HG03432 (cell line): ENCODE data around the gene SLC10A1.
A peak's percentile ranks its signal among the peaks of the same experiment; 100 is the strongest.
"Not testable (repeated sequence)": the region's sequence is repeated elsewhere in the genome, so short reads cannot be mapped to it uniquely, and the experiment has no call there.

Source experiments
- ATAC-seq: cut with Tn5 transposase; IDR thresholded peaks from one replicate; pipeline ENCODE4 v1.9.1; 2021; ENCODE audit warnings: mild to moderate bottlenecking, moderate library complexity; ENCODE audit not compliant: unreplicated experiment

Gene SLC10A1

DNA sequence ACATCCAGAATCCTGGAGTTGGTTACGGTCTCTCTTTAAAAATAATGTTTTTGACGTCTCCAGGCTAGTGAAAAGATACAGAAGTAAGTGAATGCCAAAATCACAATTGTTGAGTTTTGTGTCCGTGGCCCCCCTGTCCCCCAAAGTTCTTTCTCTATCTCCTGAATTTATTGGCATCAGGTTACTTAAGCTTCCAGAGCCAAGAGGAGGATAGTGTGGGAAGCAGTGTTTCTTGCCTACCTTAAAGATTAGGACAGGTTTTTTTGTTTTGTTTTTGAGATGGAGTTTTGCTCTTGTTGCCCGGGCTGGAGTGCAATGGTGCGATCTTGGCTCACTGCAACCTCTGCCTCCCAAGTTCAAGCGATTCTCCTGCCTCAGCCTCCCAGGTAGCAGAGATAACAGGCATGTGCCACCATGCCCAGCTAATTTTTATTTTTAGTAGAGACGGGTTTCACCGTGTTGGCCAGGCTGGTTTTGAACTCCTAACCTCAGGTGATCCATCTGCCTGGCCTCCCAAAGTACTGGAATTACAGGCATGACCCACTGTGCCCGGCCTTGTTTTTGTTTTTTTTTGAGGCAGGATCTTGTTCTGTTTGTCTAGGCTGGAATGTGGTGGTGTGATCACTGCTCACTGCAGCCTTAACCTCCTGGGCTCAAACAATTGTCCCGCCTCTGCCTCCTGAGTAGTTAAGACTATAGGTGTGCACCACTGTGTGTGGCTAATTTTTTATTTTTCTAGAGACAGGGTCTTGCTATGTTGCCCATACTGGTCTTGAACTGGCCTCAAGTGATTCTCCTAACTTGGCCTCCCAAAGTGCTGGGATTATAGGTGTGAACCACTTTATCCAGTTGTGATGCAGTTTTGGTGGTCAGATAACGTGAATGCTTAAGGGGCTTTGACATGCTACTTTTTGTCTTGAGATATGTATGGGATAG, 24.7 kb downstream of the SLC10A1 start:
- no peak for ATAC-seq

DNA sequence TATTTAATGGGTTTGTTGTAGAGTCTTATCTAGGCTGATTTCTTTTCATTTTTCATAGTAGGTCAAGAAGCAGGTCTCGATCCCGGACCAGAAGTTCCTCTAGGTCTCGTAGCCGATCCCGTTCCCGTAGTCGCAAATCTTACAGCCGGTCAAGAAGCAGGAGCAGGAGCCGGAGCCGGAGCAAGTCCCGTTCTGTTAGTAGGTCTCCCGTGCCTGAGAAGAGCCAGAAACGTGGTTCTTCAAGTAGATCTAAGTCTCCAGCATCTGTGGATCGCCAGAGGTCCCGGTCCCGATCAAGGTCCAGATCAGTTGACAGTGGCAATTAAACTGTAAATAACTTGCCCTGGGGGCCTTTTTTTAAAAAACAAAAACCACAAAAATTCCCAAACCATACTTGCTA, 25.9 kb downstream of the SLC10A1 start:
- no peak for ATAC-seq

DNA sequence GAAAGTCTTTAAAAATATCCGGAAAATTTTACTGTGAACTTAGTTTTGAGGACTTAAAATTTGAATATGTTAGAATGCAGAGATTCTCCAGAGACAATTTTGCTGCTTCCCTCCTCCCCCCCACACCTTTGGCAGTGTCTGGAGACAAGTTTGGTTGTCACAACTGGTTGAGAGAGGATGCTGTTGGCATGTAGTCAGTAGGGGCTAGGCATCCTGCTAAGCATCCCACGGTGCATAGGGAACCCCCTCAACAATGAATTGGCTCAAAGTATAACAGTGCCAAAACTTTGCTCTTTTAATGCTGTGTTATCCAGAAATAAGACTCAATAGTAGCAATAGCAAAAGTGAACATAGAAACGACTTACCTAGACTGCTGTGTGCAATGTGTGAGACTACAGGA, 26.5 kb downstream of the SLC10A1 start:
- no peak for ATAC-seq

DNA sequence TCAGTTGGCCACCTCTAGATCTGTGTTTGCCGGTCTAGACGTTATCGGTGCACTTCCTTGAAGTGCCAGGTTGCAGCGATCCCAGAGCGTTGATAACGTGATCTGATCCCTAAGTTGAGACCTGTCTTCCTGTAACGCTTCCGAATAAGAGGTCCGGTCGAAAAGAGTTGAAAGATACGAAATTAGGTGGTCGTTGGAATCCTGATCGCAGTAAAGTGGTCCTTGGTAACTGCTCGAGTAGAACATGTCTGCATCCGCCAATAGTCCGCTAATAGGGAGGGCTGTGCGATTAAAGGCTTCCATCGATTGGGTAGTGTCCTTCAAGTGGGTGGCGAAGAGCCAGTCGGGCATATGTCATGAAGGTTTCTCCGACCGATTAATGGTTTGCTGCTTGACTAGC, 27.4 kb downstream of the SLC10A1 start:
- ATAC-seq, result no peak

DNA sequence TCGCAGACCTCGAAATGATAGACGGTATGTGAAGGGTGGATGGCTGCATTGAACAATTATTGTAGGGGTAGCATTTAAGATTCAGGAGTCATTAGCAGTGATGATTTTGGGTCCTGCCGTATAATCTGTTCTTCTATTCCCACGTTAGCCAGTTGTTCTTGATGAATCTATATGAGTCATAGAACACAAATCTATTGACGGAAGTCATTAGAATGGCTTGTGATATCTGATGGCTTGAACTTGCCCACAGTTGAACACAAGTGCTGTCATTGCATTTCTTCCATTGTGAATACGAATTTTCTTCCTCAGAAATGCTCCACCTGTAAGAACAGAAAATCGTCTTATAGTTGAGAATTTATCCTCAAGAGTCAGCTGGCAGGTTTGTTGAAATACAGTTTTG, 28.2 kb downstream of the SLC10A1 start:
- no peak for ATAC-seq

DNA sequence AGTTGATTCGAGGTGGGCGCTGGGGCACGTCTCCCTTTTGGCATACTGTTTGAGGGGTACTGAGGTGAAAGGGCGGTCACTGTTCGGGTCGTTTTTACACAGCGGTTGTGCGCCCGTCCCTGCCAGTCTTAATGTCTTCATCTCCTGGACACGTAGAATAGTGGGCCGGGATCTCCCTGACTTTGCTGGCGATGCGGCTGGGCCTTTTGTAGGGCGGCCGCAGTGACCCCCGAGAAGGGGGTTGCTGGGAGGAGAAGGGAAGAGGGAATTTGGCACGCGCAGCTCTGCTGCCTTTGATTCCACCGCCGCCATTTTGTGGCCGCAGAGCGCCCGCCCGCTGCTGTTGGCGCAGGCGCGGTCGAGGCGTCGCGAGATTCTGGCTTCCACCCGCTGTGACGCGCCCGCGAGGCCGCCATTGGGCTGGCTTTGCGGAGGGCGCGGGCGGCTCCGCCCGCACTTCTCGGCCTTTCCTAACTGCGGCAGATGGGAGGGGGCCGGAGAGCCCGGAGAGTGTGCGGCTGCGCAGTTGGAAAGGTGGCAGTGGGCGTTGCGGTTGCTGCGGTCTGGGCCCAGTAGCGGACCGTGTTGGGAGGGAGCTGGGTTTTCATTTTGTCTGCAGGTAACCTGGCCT, 29.6 kb downstream of the SLC10A1 start:
- ATAC-seq, result peak; percentile 79

DNA sequence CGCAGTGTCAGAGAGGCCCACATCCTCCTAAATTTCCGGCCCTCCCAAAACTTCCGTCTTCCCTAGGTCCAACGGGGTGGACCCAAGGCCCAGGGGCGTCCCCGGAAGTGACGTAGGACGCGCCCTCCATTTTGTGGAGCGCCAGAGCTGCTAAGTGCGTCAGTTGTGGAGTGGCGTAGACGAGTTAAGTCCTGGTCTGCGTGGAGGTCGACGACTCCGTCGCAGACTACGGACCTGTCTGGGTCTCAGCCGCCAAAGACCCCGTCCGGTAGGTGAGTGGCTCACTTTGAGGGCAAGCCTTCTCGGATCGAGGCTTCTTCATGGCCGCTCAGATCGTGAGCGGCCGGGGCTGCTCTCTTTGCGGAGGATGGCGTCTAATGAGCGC, 30.1 kb downstream of the SLC10A1 start, which contains the start of gene SRSF5:
Gene SRSF5, plus strand, starts transcription at position 159 of the 385 bp plus-strand sequence. CDS start 1,015 bp downstream, outside the sequence.
- ATAC-seq, result peak; percentile 83

DNA sequence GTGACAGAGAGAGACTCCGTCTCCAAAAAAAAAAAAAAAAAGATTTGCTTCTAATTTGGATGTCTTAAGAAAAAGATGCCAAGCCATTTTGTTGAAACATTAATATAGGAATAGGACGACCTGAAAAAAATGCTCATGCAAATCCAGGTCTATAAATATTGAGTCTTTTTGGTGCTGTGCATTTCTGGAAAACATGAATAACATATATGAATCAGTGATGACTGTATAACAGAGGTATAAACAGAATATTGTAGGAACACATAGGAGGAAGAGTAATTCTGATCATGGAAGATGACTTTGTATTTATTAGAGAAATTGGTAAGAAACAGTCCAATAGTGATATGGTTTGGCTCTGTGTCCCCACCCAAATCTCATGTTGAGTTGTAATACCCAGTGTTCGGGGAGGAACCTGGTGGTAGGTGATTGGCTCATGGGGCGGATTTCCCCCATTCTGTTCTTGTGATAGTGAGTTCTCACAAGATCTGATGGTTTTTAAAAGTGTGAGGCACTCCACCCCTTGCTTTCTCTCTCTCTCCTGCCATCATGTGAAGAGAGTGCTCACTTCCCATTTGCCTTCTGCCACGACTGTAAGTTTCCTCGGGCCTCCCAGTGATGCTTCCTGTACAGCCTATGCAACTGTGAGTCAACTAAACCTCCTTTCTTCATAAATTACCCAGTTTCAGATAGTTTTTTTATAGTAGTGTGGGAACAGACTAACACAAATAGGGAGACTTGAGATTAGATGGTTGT, 33.1 kb downstream of the SLC10A1 start:
- ATAC-seq, result no peak

DNA sequence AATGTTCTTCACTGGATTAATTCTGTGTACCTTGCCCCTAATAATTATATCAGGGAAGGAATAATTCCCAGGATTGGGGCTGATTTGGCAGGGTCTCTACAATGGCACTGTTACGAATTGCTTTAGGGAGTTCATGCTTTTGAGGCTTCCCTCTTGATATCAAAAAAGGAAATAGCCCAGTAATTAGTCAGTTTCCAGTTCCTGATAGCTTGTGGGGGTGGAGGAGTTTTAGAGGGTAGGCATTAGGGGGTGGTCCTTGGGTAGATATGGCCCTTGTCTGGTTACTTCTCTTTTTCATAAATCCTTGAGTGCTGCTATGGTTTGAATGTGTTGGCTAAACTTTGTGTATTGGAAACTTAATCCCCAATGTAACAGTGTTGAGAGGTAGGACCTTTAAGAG, 36.2 kb downstream of the SLC10A1 start:
- ATAC-seq, result no peak

DNA sequence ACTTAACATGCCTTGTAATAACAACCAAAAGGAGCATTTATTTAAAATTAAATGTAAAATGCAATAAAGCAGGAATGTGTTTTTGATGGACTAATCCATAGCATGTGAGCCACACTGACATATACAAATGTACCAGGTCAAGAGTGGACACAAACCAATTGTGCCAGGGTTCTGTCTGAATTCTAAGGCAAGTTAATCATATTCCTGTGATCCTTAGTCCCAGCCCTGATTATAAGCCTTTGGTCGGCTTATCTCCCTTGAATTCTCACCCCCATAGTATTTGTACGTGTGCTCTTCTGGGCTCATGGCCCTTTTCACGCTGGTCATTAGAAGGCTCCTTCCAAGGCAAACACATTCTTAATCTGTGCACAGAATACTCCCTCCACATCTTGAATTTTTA, 40.7 kb downstream of the SLC10A1 start:
- no peak for ATAC-seq

DNA sequence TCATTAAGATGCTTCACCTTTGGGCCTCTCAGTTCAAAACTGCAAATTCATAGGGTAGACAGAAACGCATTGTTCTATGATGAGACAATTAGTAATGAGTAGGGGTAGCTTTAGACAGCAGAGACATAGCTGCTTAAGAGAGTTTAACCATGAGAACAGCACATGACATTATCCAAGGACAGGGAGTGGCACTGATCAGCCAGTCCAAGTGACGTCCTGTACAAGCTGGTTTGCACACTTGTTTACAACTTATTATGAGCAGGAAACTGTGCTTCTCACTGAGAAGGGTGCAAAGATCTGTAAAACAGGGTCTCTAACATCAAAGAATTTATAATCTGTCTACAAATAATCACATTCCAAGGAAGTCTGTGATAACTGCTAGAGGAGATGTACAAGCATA, 41.3 kb downstream of the SLC10A1 start:
- no peak for ATAC-seq

DNA sequence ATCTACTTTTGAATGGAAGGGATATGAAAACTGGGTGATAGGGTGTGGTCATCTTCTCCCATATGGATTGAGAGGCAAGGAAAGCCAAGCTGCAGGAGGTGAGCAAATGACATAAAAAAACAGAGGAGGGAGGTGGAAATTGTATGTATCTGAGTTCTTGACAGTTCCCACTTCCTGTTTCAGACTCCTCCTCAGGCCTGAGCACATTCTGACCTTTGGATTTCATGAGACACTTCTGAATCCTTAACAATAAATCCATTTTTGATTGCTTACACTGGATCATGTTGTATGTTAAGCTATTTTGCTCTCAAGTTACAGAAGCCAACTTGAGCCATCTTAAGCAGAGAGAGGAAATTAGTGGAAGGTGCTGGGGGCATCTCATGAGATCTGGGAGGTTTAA, 41.7 kb downstream of the SLC10A1 start:
- ATAC-seq, result no peak

DNA sequence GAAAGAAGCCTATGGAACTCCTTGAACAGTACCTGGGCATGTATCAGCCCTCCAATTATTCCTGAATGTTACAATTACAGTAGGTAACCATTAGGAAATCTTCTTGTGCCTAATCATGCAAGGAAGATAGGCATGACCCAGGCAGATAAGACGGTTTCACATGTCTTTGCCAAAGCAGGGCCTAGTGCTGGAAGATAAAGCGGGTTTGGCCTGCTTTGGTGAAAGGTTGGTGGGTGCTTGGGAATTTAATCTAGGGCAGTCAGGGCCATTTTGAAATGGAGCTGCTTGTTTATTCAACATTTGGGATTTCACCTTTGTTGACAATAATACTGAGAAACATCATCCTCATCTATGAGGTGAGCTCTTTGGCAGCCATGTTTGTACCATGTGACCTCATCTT, 42.6 kb downstream of the SLC10A1 start:
- no peak for ATAC-seq

DNA sequence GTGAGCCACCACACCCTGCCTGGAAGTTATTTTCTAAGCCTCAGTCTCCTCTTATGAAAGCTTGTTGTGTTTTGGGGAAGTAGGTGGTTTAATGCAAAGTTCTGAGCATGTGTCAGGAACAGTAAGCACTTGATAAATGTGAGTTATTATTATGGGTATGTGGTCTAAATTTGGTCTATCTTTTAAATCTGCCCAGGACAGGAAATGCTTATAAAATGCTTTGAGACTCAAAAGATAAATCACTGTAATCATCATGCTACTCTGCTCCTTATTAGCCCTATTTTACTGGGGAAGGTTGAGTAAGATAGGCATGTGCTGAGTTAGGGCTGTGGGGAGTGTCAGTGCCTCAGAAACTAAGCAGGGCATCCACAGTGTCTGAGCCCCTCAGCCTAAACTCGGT, 43.2 kb downstream of the SLC10A1 start:
- no peak for ATAC-seq

DNA sequence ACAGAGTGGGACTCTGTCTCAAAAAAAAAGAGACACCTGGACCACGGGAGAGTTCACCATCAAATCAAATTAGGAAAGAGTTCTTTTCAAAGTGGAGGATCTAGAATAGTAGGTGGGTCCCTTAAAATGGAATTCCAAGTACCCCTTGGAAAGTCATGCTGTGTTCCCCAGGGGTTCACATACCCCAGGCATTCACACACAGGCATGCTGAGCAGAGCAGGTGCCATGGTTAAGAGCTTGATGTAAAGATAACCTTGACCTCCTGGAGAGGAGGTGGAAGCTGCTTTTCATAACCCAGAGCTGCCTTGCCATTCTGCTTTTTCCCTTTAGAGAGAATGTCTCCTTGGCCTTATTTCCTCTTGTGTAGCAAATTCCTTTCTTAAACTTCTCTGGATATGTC, 44.3 kb downstream of the SLC10A1 start:
- ATAC-seq, result no peak

DNA sequence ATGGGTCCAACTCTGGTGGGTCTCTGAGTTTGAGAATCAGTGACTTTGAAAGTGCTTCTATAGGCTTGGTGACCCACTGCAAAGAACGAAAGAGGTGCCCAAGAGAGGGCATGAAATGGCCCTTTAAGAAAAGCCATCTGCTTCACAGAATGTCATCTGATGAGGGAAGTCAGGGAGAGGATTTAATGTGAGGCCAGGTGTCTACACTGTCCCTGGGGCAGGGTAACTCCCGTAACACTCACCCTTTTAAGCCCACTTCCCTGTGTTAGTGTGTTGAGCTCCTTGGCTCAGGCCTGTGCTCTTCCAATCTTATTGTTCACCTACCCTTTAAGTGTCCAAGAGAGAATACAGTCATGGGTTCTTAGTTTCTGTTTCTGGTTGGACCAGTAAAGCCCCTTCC, 46.5 kb downstream of the SLC10A1 start:
- no peak for ATAC-seq

DNA sequence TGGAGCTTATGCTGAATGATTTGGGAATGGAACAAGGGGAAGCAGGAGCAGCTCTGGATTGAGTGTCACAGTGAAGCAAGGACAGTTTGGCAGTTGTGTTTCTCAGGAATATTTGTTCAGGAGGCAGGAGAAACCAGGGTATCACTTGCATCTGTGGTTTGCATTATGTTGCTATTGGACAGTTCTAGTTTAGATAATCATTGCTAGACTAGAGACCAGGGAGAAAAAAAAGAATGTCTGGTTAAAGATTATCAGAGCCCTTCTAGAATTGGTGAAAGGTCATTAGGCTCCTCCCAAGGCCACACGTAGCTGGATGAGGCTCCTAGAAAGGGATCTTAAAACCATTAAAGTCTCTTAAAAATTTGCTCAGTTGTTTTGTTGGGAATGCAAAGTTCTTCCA, 47.1 kb downstream of the SLC10A1 start:
- ATAC-seq, result no peak

DNA sequence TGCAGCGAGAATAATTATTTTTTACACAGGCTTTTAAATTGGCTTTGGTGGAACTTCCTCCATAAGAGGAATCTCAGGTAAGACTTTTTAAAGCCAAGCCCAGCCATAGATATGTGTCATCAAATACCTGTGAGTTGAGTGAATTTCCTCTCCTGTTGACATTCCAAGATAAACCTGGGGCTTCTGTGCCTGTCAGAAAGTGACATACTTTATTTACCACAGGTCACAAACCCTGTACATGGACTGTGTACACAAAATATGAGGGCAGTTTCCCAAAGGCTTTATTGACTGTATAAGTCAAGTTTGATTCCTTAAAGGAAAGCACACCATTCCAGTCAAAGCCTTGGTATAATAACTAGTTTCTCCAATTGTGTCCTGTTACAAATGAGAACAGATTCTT, 56.0 kb downstream of the SLC10A1 start:
- no peak for ATAC-seq

DNA sequence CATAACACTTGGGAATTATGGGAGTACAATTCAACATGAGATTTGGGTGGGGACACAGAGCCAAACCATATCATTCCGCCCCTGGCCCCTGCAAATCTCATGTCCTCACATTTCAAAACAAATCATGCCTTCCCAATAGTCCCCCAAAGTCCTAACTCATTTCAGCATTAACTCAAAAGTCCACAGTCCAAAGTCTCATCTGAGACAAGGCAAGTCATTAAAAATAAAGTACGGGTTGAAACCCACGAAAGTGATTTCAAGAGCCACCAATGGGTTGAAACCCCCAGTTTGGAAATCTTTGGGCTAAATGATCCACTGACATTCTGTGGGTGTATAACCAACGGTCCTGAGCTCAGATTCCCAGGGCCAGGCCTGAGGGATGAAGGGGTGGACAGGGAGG, 60.6 kb downstream of the SLC10A1 start:
- ATAC-seq, result not testable (repeated sequence)

DNA sequence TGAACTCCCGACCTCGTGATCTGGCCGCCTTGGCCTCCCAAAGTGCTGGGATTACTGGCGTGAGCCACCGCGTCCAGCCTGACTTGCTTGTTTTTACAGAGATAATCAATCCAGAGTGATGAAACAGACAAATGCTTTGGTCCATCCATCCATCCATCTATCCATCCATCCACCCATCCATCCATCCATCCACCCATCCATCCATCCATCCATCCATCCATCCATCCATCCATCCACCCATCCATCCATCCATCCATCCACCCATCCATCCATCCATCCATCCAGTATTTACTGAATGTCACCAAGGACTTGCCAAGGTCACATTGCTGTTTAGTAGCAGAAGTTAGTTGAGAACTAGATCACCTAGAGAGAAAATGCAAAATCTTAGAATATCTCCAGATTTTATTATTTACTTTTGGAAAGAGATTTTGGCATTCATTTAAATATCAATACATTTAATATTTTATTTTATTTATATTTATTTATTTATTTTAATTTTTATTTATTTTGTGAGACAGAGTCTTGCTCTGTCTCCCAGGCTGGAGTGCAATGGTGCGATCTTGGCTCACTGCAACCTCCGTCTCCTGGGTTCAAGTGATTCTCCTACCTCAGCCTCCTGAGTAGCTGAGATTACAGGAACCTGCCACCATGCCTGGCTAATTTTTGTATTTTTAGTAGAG, 65.0 kb downstream of the SLC10A1 start:
- ATAC-seq, result not testable (repeated sequence)

DNA sequence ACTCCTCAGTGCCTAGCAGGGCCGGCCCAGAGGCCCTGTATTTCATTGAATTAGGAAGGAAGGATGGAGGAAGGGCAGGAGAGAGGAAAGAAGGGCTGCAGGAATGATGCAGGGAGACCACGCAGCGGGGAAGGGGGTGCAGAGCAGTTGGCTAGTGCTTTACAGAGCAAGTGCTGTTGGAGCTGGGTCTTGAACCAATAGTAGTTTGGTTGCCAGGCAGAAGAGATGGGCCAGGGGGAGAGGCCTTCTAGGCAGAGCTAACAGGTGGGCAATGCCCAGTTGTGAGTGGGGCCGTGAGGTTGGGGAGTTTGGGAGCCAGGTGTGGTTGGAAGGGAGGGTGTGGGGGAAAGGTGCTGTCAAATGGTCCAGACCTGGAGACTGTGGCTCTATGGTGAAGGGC, 69.2 kb downstream of the SLC10A1 start:
- no peak for ATAC-seq
